ENCODE measurements around the gene SPIB. TPM values are rescaled to one million over a fixed set of nuclear protein-coding genes. Genes with fewer than 3 reads are reported as not detected.

Gene SPIB
- total and polyA plus RNA-seq, 11 donors, result 0.10 to 0.53 (median 0.16) TPM; not detected in 8

- H3K4me3 ChIP-seq, result no peak overlapping the region
- no peak overlapping the region for H3K27ac ChIP-seq
- H3K4me1 ChIP-seq, result no peaks in the 10 kb centered on the region
- no peaks in the 10 kb centered on the region for H3K9me3 ChIP-seq
- H3K27me3 ChIP-seq, result no peaks in the 10 kb centered on the region
- no peak for ATAC-seq
- H3K36me3 ChIP-seq, result peaks cover 0 to 22% (median 0%) of the 10 kb centered on the region in 9 donors
- no peak for DNase-seq
- TF ChIP-seq POLR2A (IDR thresholded peaks at IDR 0.05), result no peak
- no peak for TF ChIP-seq CTCF (IDR thresholded peaks at IDR 0.05)
- intact Hi-C loops (cut with DNase I), result no loop called here
- WGBS, 4 donors, result 98 to 100% (median 99%) methylated on average over 6 to 10 of the region's 10 CpGs
Measured at GRCh38 chr19:50399368-50399745, 19.4 kb upstream of the SPIB start.

- H3K36me3 ChIP-seq, result peaks cover 0 to 31% (median 0%) of the 10 kb centered on the region in 9 donors
- 91 to 95% (median 94%) methylated on average over 41 to 48 of the region's 48 CpGs for WGBS, 4 donors
Measured at GRCh38 chr19:50401605-50402450, 16.9 kb upstream of the SPIB start.

GRCh38 chr19:50402544-50403301 lies 16.0 kb upstream of the SPIB start:
- Histone ChIP-seq H3K4me3 (no peak overlapping the region), H3K4me1 (no peaks in the 10 kb centered on the region), H3K9me3 (no peaks in the 10 kb centered on the region), H3K27me3 (no peaks in the 10 kb centered on the region), H3K27ac (no peak overlapping the region), H3K36me3 (peaks cover 0 to 31% (median 2%) of the 10 kb centered on the region in 9 donors)
- intact Hi-C loops (cut with DNase I), result no loop called here
- 94 to 98% (median 97%) methylated on average over 37 to 41 of the region's 41 CpGs for WGBS, 4 donors
- ATAC-seq, result peak in 1 of 4 donors; percentile 21
- TF ChIP-seq CTCF (IDR thresholded peaks at IDR 0.05), result no peak
- no peak for TF ChIP-seq POLR2A (IDR thresholded peaks at IDR 0.05)
- DNase-seq, result no peak

More at GRCh38 chr19:50401605-50402450, 16.9 kb upstream of the SPIB start:
- TF ChIP-seq CTCF (IDR thresholded peaks at IDR 0.05) (no peak), POLR2A (IDR thresholded peaks at IDR 0.05) (no peak)
- H3K4me3 ChIP-seq, result no peak overlapping the region
- H3K27me3 ChIP-seq, result no peaks in the 10 kb centered on the region
- DNase-seq (peak in 1 of 5 donors; percentile 21), ATAC-seq (peak in 1 of 4 donors; percentile 10)
- H3K27ac ChIP-seq, result no peak overlapping the region
- intact Hi-C loops (cut with DNase I), result no loop called here
- no peaks in the 10 kb centered on the region for H3K9me3 ChIP-seq
- no peaks in the 10 kb centered on the region for H3K4me1 ChIP-seq

Data from heart left ventricle (tissue), 16 donors.